Measurements from ENCODE around the gene CSAG1. TPM values are rescaled to one million over a fixed set of nuclear protein-coding genes. Genes with fewer than 3 reads are reported as not detected.
"Not testable (repeated sequence)": the region's sequence is repeated elsewhere in the genome, so short reads cannot be mapped to it uniquely, and the experiment has no call there.

CSAG1 gene
- total and polyA plus RNA-seq, 2 donors (not counting 1 experiment from before 2014, with no cell fraction given): not detected

DNA sequence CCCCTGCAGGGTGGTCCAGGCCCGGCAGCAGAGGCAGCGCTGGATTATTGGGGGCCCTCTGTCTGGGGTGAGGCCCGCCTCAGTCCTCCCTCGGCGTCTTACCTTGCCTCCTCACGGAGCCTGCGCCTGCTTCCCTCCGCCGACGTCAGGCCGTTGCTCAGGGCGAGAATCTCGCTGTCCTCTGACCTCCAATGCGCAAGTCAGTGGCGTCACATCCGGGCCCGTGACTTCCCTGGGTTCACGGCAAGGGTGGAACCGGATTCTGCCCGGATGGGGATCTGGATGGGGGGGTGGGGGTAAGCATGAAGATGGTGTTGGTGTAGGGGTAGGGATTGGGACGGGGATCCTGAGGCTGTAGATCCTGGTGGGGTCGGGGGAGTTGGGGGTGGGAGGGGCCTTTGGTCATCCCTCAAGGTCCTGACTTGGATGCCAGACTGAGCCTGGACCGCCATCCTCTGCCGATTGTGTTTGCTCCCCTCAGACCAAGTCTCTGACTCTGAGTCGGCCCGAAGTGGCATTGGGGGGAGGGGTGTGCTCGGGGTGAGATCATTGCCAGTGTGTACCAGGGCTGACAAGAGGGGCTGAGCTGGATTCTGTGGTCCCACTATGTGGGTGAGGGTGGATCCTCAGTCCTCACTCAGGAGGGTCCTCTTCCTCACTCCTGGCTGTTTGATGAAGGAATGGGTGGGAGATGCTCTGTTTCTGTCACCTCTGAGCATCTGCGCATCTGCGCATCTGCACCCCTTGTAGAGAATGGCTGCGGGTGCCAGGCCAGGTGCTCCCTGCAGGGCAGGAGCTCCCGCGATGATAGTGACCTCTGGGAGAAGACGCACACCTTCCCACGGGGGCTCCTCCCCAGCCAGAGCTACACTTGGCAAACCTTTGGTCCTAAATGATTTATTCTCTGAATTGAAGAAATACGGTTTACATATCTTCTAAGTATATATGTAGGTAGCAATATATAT, 20.4 kb upstream of the CSAG1 start, which contains the start of gene MAGEA2:
MAGEA2 (minus strand) TSS at position 157 of the 965 bp plus-strand sequence. CDS start 2,479 bp downstream, outside the sequence.
- POLR2A ChIA-PET; H3K27me3 ChIP-seq (replicated peaks in 1 of 4; ENCODE audit: control extremely low read depth in 1 of 4, control insufficient read depth in 3 of 4, insufficient read depth in 4 of 4, low read length in 3 of 4); H3K4me3 Mint-ChIP-seq; H3K4me1 ChIP-seq (ENCODE audit: control insufficient read depth in 2 of 2, insufficient read depth in 2 of 2, low read length in 2 of 2); H3K9me3 ChIP-seq (ENCODE audit: control extremely low read depth in 1 of 3, control insufficient read depth in 2 of 3, insufficient read depth in 1 of 3, low read length in 2 of 3); H3K4me2 ChIP-seq (replicated peaks; ENCODE audit: low read depth, low read length, poor library complexity, severe bottlenecking); intact Hi-C loops (cut with micrococcal nuclease); H2AFZ ChIP-seq (ENCODE audit: insufficient read depth, low read depth, low read length, poor library complexity, severe bottlenecking); H4K20me1 ChIP-seq (ENCODE audit: control insufficient read depth, insufficient read depth, low read length, poor library complexity, severe bottlenecking); H3K27ac ChIP-seq (ENCODE audit: low read length in 2 of 2); H3K27ac Mint-ChIP-seq; ATAC-seq (ENCODE audit: low read depth); H3K79me2 ChIP-seq (ENCODE audit: control insufficient read depth, insufficient read depth, low read length); H3K4me1 Mint-ChIP-seq; CTCF ChIA-PET; H3K9ac ChIP-seq (ENCODE audit: low read length); H3K4me3 ChIP-seq (ENCODE audit: control extremely low read depth in 1 of 5, extremely low read depth in 1 of 5, insufficient read depth in 1 of 5, low read depth in 2 of 5, low read length in 4 of 5); DNase-seq; H3K36me3 ChIP-seq (replicated peaks in 1 of 2; ENCODE audit: control extremely low read depth in 1 of 2, control insufficient read depth in 1 of 2, extremely low read depth in 1 of 2, insufficient read depth in 2 of 2, low read length in 1 of 2); H3K9me3 Mint-ChIP-seq (ENCODE audit: insufficient read depth); H3K27me3 Mint-ChIP-seq: not testable (repeated sequence)
- no CpG with 5 or more reads among the region's 35 CpGs for WGBS (ENCODE audit: insufficient coverage)

DNA sequence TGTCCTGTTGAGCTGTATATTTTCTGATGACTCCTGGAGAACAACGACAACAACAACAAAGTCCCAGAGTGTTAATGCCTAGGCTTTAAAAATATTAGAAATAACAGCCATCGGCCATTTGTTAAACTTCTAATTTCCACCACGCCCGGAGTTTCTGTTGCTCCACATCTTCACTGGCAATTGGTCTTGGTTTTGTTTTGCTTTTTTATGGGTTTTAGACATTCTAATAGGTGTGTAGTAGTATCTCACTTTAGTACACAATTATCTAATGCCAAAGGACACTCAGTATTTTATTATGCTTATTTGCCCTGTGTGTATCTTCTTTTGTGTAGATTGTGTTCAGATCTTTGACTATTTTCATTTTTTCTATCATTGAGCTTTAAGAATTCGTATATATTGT, 5.0 kb upstream of the CSAG1 start:
- no peaks in the 10 kb centered on the region for H4K20me1 ChIP-seq (ENCODE audit: control insufficient read depth, insufficient read depth, low read length, poor library complexity, severe bottlenecking)
- DNase-seq (no peak), ATAC-seq (ENCODE audit: low read depth) (no peak)
- no peaks in the 10 kb centered on the region for H3K27me3 ChIP-seq (replicated peaks in 1 of 4; ENCODE audit: control extremely low read depth in 1 of 4, control insufficient read depth in 3 of 4, insufficient read depth in 4 of 4, low read length in 3 of 4)
- no peak overlapping the region for H2AFZ ChIP-seq (ENCODE audit: insufficient read depth, low read depth, low read length, poor library complexity, severe bottlenecking)
- intact Hi-C loops (cut with micrococcal nuclease): no loop called here
- H3K4me3 ChIP-seq (ENCODE audit: control extremely low read depth in 1 of 5, extremely low read depth in 1 of 5, insufficient read depth in 1 of 5, low read depth in 2 of 5, low read length in 4 of 5): no peak overlapping the region
- no peaks in the 10 kb centered on the region for H3K27me3 Mint-ChIP-seq
- no peaks in the 10 kb centered on the region for H3K9me3 ChIP-seq (ENCODE audit: control extremely low read depth in 1 of 3, control insufficient read depth in 2 of 3, insufficient read depth in 1 of 3, low read length in 2 of 3)
- ChIA-PET POLR2A (no interaction called here), CTCF (no interaction called here)
- H3K4me2 ChIP-seq (replicated peaks; ENCODE audit: low read depth, low read length, poor library complexity, severe bottlenecking): no peak overlapping the region
- no peaks in the 10 kb centered on the region for H3K4me1 Mint-ChIP-seq
- TF ChIP-seq, protein P1, sequence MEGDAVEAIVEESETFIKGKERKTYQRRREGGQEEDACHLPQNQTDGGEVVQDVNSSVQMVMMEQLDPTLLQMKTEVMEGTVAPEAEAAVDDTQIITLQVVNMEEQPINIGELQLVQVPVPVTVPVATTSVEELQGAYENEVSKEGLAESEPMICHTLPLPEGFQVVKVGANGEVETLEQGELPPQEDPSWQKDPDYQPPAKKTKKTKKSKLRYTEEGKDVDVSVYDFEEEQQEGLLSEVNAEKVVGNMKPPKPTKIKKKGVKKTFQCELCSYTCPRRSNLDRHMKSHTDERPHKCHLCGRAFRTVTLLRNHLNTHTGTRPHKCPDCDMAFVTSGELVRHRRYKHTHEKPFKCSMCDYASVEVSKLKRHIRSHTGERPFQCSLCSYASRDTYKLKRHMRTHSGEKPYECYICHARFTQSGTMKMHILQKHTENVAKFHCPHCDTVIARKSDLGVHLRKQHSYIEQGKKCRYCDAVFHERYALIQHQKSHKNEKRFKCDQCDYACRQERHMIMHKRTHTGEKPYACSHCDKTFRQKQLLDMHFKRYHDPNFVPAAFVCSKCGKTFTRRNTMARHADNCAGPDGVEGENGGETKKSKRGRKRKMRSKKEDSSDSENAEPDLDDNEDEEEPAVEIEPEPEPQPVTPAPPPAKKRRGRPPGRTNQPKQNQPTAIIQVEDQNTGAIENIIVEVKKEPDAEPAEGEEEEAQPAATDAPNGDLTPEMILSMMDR (IDR thresholded peaks at IDR 0.05): no peak
- TF ChIP-seq EZH2 (IDR thresholded peaks at IDR 0.05; ENCODE audit: borderline replicate concordance, insufficient read depth, low read depth, low read length, poor library complexity, severe bottlenecking): no peak
- no peaks in the 10 kb centered on the region for H3K9me3 Mint-ChIP-seq (ENCODE audit: insufficient read depth)
- H3K79me2 ChIP-seq (ENCODE audit: control insufficient read depth, insufficient read depth, low read length): no peaks in the 10 kb centered on the region
- H3K36me3 ChIP-seq (replicated peaks in 1 of 2; ENCODE audit: control extremely low read depth in 1 of 2, control insufficient read depth in 1 of 2, extremely low read depth in 1 of 2, insufficient read depth in 2 of 2, low read length in 1 of 2): no peaks in the 10 kb centered on the region
- H3K27ac ChIP-seq (ENCODE audit: low read length in 2 of 2): no peak overlapping the region
- no peak overlapping the region for H3K9ac ChIP-seq (ENCODE audit: low read length)
- H3K27ac Mint-ChIP-seq: no peak overlapping the region
- H3K4me3 Mint-ChIP-seq: no peak overlapping the region
- H3K4me1 ChIP-seq (ENCODE audit: control insufficient read depth in 2 of 2, insufficient read depth in 2 of 2, low read length in 2 of 2): no peaks in the 10 kb centered on the region
- no CpG with 5 or more reads among the region's 5 CpGs for WGBS (ENCODE audit: insufficient coverage)

DNA sequence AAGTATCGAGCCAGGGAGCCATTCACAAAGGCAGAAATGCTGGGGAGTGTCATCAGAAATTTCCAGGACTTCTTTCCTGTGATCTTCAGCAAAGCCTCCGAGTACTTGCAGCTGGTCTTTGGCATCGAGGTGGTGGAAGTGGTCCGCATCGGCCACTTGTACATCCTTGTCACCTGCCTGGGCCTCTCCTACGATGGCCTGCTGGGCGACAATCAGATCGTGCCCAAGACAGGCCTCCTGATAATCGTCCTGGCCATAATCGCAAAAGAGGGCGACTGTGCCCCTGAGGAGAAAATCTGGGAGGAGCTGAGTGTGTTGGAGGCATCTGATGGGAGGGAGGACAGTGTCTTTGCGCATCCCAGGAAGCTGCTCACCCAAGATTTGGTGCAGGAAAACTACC, 3.0 kb upstream of the CSAG1 start:
- ATAC-seq (ENCODE audit: low read depth); CTCF ChIA-PET; intact Hi-C loops (cut with micrococcal nuclease); H3K36me3 ChIP-seq (replicated peaks in 1 of 2; ENCODE audit: control extremely low read depth in 1 of 2, control insufficient read depth in 1 of 2, extremely low read depth in 1 of 2, insufficient read depth in 2 of 2, low read length in 1 of 2); H3K79me2 ChIP-seq (ENCODE audit: control insufficient read depth, insufficient read depth, low read length); H4K20me1 ChIP-seq (ENCODE audit: control insufficient read depth, insufficient read depth, low read length, poor library complexity, severe bottlenecking); H3K4me3 ChIP-seq (ENCODE audit: control extremely low read depth in 1 of 5, extremely low read depth in 1 of 5, insufficient read depth in 1 of 5, low read depth in 2 of 5, low read length in 4 of 5); H3K4me2 ChIP-seq (replicated peaks; ENCODE audit: low read depth, low read length, poor library complexity, severe bottlenecking); H3K4me3 Mint-ChIP-seq; H3K9ac ChIP-seq (ENCODE audit: low read length); H3K27me3 ChIP-seq (replicated peaks in 1 of 4; ENCODE audit: control extremely low read depth in 1 of 4, control insufficient read depth in 3 of 4, insufficient read depth in 4 of 4, low read length in 3 of 4); H2AFZ ChIP-seq (ENCODE audit: insufficient read depth, low read depth, low read length, poor library complexity, severe bottlenecking); POLR2A ChIA-PET; H3K4me1 Mint-ChIP-seq; H3K27ac ChIP-seq (ENCODE audit: low read length in 2 of 2); H3K9me3 Mint-ChIP-seq (ENCODE audit: insufficient read depth); H3K4me1 ChIP-seq (ENCODE audit: control insufficient read depth in 2 of 2, insufficient read depth in 2 of 2, low read length in 2 of 2); H3K27me3 Mint-ChIP-seq; DNase-seq; H3K27ac Mint-ChIP-seq; H3K9me3 ChIP-seq (ENCODE audit: control extremely low read depth in 1 of 3, control insufficient read depth in 2 of 3, insufficient read depth in 1 of 3, low read length in 2 of 3): not testable (repeated sequence)
- WGBS (ENCODE audit: insufficient coverage): 86% methylated on average over 6 of the region's 12 CpGs
